Measurements from ENCODE around the gene SLC4A1AP. TPM values are rescaled to one million over a fixed set of nuclear protein-coding genes. Genes with fewer than 3 reads are reported as not detected.
A peak's percentile ranks its signal among the peaks of the same experiment; 100 is the strongest.

Gene SLC4A1AP
- total and polyA plus RNA-seq, 10 of the 15 experiments (the other 5 are each of a cell fraction or from before 2014, with no cell fraction given): 6.5 to 30.1 (median 21.5) TPM

DNA sequence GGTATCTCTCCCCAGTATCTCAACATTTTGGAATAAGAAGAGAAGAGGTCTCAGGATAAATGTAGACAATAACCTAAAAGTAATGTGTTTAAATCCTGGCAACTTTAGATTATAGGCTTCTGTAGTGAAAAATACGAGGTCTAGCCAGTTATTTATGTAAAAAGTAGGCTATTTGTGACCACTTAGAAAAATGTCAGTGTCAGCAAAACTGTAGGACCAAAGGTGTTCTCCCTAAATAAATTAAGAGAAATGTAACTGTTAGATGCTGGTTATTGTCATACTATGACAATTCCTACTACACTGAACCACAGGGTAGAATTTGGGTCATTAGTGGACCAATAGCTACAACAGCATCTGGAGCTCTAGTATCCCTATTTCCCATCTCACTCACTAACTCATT, 2.3 kb upstream of the SLC4A1AP start:
- TF ChIP-seq TARDBP (IDR thresholded peaks at IDR 0.05; ENCODE audit: borderline replicate concordance) (no peak), BHLHE40 (IDR thresholded peaks at IDR 0.05; ENCODE audit: borderline replicate concordance in 1 of 2, low read depth in 2 of 2, low read length in 1 of 2) (no peak), RELA (IDR thresholded peaks at IDR 0.05; ENCODE audit: borderline replicate concordance, partially characterized antibody) (no peak), NBN (IDR thresholded peaks at IDR 0.05) (no peak), MYC (IDR thresholded peaks at IDR 0.05; ENCODE audit: insufficient read depth, insufficient read length, insufficient replicate concordance, low read length, severe bottlenecking) (no peak), TCF3 (IDR thresholded peaks at IDR 0.05; ENCODE audit: borderline replicate concordance, insufficient read depth, low read depth, low read length) (no peak)
- Histone ChIP-seq H3K4me3 (no peak overlapping the region), H3K79me2 (ENCODE audit: control insufficient read depth, insufficient read depth, low read length) (peaks cover 29% of the 10 kb centered on the region), H3K36me3 (ENCODE audit: control insufficient read depth in 2 of 2, insufficient read depth in 2 of 2, low read length in 1 of 2) (peaks cover 0 to 20% of the 10 kb centered on the region in 2 experiments), H3K27ac (ENCODE audit: control insufficient read depth, insufficient read depth) (no peak overlapping the region), H3K9me3 (replicated peaks; ENCODE audit: control insufficient read depth, insufficient read depth, low read length) (no peaks in the 10 kb centered on the region), H3K4me2 (ENCODE audit: control insufficient read depth, insufficient read depth) (no peak overlapping the region), H4K20me1 (ENCODE audit: control insufficient read depth, insufficient read depth) (no peaks in the 10 kb centered on the region), H3K9ac (ENCODE audit: control insufficient read depth, insufficient read depth, low read length) (no peak overlapping the region), H2AFZ (ENCODE audit: control insufficient read depth, low read depth, low read length) (no peak overlapping the region), H3K27me3 (replicated peaks in 1 of 2; ENCODE audit: control insufficient read depth in 2 of 2, insufficient read depth in 2 of 2, low read length in 1 of 2) (no peaks in the 10 kb centered on the region), H3K4me1 (ENCODE audit: control insufficient read depth, insufficient read depth, low read length) (peaks cover 10% of the 10 kb centered on the region)
- POLR2A ChIA-PET: no interaction called here
- in situ Hi-C loops (cut with MboI) (no loop called here), intact Hi-C loops (cut with micrococcal nuclease; ENCODE audit: unreplicated experiment) (loop anchor here (10.0 kb wide), 1 partner anchor 177 kb away; the partner anchor contains the start of gene IFT172)
- SMC1A ChIA-PET (ENCODE audit: uncharacterized antibody, unreplicated experiment): interaction anchor here (1.4 kb wide), 1 partner anchor 21 kb away, joined by 3 read pairs; no protein-coding TSS in a partner anchor
- CTCF ChIA-PET: no interaction called here
- no peak for ATAC-seq
- no TSS peak for BruUV-seq (replicated peaks)
- no peak for FAIRE-seq
- 94% methylated on average over 1 of the region's 1 CpG for WGBS (ENCODE audit: insufficient coverage, insufficient replicate concordance, low lambda C conversion rate, missing lambda C conversion rate)
- RAD21 ChIA-PET (ENCODE audit: unreplicated experiment): no interaction called here
- no peak for DNase-seq (ENCODE audit: low read depth, low spot score)

DNA sequence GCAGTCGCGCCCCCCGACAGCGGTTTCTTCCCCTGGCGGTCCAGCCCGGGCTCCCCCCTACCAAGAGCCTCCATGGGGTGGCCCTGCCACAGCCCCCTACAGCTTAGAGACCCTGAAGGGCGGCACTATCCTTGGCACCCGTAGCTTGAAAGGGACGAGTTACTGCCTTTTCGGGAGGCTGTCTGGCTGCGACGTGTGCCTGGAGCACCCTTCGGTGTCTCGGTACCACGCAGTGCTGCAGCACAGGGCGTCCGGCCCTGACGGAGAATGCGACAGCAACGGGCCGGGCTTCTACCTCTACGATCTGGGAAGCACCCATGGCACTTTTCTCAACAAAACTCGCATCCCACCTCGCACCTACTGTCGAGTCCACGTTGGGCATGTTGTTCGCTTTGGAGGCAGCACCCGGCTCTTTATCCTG, 475 bp downstream of the SLC4A1AP start:
- H3K4me1 ChIP-seq (ENCODE audit: control insufficient read depth, insufficient read depth, low read length): peaks cover 10% of the 10 kb centered on the region
- ChIA-PET CTCF (interaction anchor here (0.7 to 7.1 kb wide), 3 partner anchors 9 to 50 kb away, joined by 3 to 79 read pairs (median 3); no protein-coding TSS in a partner anchor), POLR2A (interaction anchor here (1.3 kb wide), 1 partner anchor 35 kb away, joined by 5 read pairs; the partner anchor contains the start of genes CCDC121 and GPN1), SMC1A (ENCODE audit: uncharacterized antibody, unreplicated experiment) (interaction anchor here (0.9 to 1.3 kb wide), 3 partner anchors 18 to 292 kb away, joined by 3 to 4 read pairs (median 4); no protein-coding TSS in a partner anchor), RAD21 (ENCODE audit: unreplicated experiment) (no interaction called here)
- 3% methylated on average over 28 of the region's 28 CpGs for WGBS (ENCODE audit: insufficient coverage, insufficient replicate concordance, low lambda C conversion rate, missing lambda C conversion rate)
- H3K4me3 ChIP-seq: peak overlapping the region; percentile 90
- H3K9ac ChIP-seq (ENCODE audit: control insufficient read depth, insufficient read depth, low read length): peak overlapping the region; percentile 89
- peaks cover 29% of the 10 kb centered on the region for H3K79me2 ChIP-seq (ENCODE audit: control insufficient read depth, insufficient read depth, low read length)
- intact Hi-C loops (cut with micrococcal nuclease; ENCODE audit: unreplicated experiment) (loop anchor here (10.0 kb wide), 1 partner anchor 179 kb away; the partner anchor contains the start of gene IFT172), in situ Hi-C loops (cut with MboI) (no loop called here)
- ATAC-seq: peak; percentile 54
- DNase-seq (ENCODE audit: low read depth, low spot score): no peak
- peak overlapping the region; percentile 97 for H2AFZ ChIP-seq (ENCODE audit: control insufficient read depth, low read depth, low read length)
- no peaks in the 10 kb centered on the region for H3K9me3 ChIP-seq (replicated peaks; ENCODE audit: control insufficient read depth, insufficient read depth, low read length)
- H4K20me1 ChIP-seq (ENCODE audit: control insufficient read depth, insufficient read depth): no peaks in the 10 kb centered on the region
- TSS peak; percentile 90 for BruUV-seq (replicated peaks)
- H3K4me2 ChIP-seq (ENCODE audit: control insufficient read depth, insufficient read depth): peak overlapping the region; percentile 80
- no peaks in the 10 kb centered on the region for H3K27me3 ChIP-seq (replicated peaks in 1 of 2; ENCODE audit: control insufficient read depth in 2 of 2, insufficient read depth in 2 of 2, low read length in 1 of 2)
- peaks cover 2 to 14% of the 10 kb centered on the region in 2 experiments for H3K36me3 ChIP-seq (ENCODE audit: control insufficient read depth in 2 of 2, insufficient read depth in 2 of 2, low read length in 1 of 2)
- TF ChIP-seq, protein P1, sequence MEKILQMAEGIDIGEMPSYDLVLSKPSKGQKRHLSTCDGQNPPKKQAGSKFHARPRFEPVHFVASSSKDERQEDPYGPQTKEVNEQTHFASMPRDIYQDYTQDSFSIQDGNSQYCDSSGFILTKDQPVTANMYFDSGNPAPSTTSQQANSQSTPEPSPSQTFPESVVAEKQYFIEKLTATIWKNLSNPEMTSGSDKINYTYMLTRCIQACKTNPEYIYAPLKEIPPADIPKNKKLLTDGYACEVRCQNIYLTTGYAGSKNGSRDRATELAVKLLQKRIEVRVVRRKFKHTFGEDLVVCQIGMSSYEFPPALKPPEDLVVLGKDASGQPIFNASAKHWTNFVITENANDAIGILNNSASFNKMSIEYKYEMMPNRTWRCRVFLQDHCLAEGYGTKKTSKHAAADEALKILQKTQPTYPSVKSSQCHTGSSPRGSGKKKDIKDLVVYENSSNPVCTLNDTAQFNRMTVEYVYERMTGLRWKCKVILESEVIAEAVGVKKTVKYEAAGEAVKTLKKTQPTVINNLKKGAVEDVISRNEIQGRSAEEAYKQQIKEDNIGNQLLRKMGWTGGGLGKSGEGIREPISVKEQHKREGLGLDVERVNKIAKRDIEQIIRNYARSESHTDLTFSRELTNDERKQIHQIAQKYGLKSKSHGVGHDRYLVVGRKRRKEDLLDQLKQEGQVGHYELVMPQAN (conservative IDR thresholded peaks at IDR 0.05): no peak
- FAIRE-seq: no peak
- peak overlapping the region; percentile 80 for H3K27ac ChIP-seq (ENCODE audit: control insufficient read depth, insufficient read depth)
